Measurements from ENCODE around the gene PACRG.

GRCh38 chr6:163001330-163001729 is 273.6 kb downstream of the PACRG start:
- TF ChIP-seq CTCF (optimal IDR thresholded peaks at IDR 0.05 in 1 of 3, IDR thresholded peaks at IDR 0.05 in 1 of 3, conservative IDR thresholded peaks at IDR 0.05 in 1 of 3; ENCODE audit: extremely low read depth in 1 of 3, insufficient read depth in 2 of 3, low read length in 3 of 3) (no peak), EZH2 (IDR thresholded peaks at IDR 0.05; ENCODE audit: low read length) (no peak)
